OCI-LY1 (cell line): ENCODE data around the gene ABHD6.
A peak's percentile ranks its signal among the peaks of the same experiment; 100 is the strongest.

Source experiments
- H2AFZ ChIP-seq: fragments of 200-600 bp; sonication (generic), shearing (Covaris generic); 2 replicates; pipeline ENCODE4 v1.6.0; 2014; ENCODE audit warnings: antibody characterized with exemption, mild to moderate bottlenecking, low read length
- H3F3A ChIP-seq: fragments of 200-600 bp; sonication (generic), shearing (Covaris generic); 2 replicates; pipeline ENCODE4 v1.6.0; 2014; ENCODE audit warnings: mild to moderate bottlenecking, antibody characterized with exemption, low read length, moderate library complexity; ENCODE audit not compliant: insufficient read depth
- H3K27ac ChIP-seq: fragments of 200-600 bp; sonication (generic); 2 replicates; pipeline ENCODE4 v1.5.1; 2014; ENCODE audit warnings: low read length, mixed run types, mild to moderate bottlenecking, low read depth; ENCODE audit not compliant: poor library complexity, severe bottlenecking
- H3K27me3 ChIP-seq: fragments of 200-600 bp; sonication (generic); 2 replicates; pipeline ENCODE4 v1.6.0; 2014; ENCODE audit warnings: antibody characterized with exemption, mild to moderate bottlenecking, low read length, moderate library complexity; ENCODE audit not compliant: insufficient read depth
- H3K36me3 ChIP-seq: fragments of 200-600 bp; sonication (generic); 2 replicates; pipeline ENCODE4 v1.6.1; 2014; ENCODE audit warnings: mild to moderate bottlenecking, antibody characterized with exemption, low read length, moderate library complexity, mixed read lengths; ENCODE audit not compliant: insufficient read depth
- H3K4me1 ChIP-seq: fragments of 200-600 bp; sonication (generic); 2 replicates; pipeline ENCODE4 v1.5.1; 2014; ENCODE audit warnings: mild to moderate bottlenecking, low read length, moderate library complexity; ENCODE audit not compliant: insufficient read depth, severe bottlenecking
- H3K4me2 ChIP-seq: fragments of 200-600 bp; sonication (generic), shearing (Covaris generic); 2 replicates; pipeline ENCODE4 v1.6.1; 2014; ENCODE audit warnings: low read length
- H3K4me3 ChIP-seq: fragments of 200-600 bp; sonication (generic); 2 replicates; pipeline ENCODE4 v1.5.1; 2014; ENCODE audit warnings: low read length, low read depth, mild to moderate bottlenecking, mixed read lengths; ENCODE audit not compliant: poor library complexity, severe bottlenecking
- H3K79me2 ChIP-seq: fragments of 200-600 bp; shearing (Covaris generic); 2 replicates; pipeline ENCODE4 v1.6.1; 2016; ENCODE audit warnings: mixed run types, low read length, mixed read lengths; ENCODE audit not compliant: insufficient read depth
- H3K9ac ChIP-seq: fragments of 200-600 bp; sonication (generic), shearing (Covaris generic); 2 replicates; pipeline ENCODE4 v1.6.1; 2014; ENCODE audit warnings: mild to moderate bottlenecking, low read length, mixed read lengths
- H3K9me2 ChIP-seq: fragments of 200-600 bp; sonication (generic), shearing (Covaris generic); 2 replicates; pipeline ENCODE4 v1.6.1; 2014; ENCODE audit warnings: low read depth, mild to moderate bottlenecking, low read length, mixed read lengths
- H3K9me3 ChIP-seq: fragments of 200-600 bp; shearing (Covaris generic); 2 replicates; pipeline ENCODE4 v1.6.1; 2014; ENCODE audit warnings: low read length, mixed read lengths
- H4K20me1 ChIP-seq: fragments of 200-600 bp; sonication (generic), shearing (Covaris generic); 2 replicates; pipeline ENCODE4 v1.6.0; 2016; ENCODE audit warnings: mild to moderate bottlenecking, low read length; ENCODE audit not compliant: insufficient read depth
- CTCF ChIP-seq: fragments of 200-600 bp; sonication (generic), shearing (Covaris generic); IDR thresholded peaks from 2 replicates; pipeline ENCODE4 v1.5.1; 2017; ENCODE audit warnings: mild to moderate bottlenecking, antibody characterized with exemption, low read length, moderate library complexity, mixed read lengths
- EZH2 ChIP-seq: fragments of 200-600 bp; sonication (generic), shearing (Covaris generic); IDR thresholded peaks from 2 replicates; pipeline ENCODE4 v1.8.0; 2017; ENCODE audit warnings: borderline replicate concordance, mixed run types, mild to moderate bottlenecking, antibody characterized with exemption, low read length, moderate library complexity, mixed read lengths

Gene ABHD6

GRCh38 chr3:58246148-58247047 lies 8.8 kb downstream of the ABHD6 start:
- no peak overlapping the region for H3K4me3 ChIP-seq
- no peaks in the 10 kb centered on the region for H3K27me3 ChIP-seq
- no peak overlapping the region for H3K9ac ChIP-seq
- no peaks in the 10 kb centered on the region for H3F3A ChIP-seq
- H3K9me3 ChIP-seq: no peaks in the 10 kb centered on the region
- no peak overlapping the region for H2AFZ ChIP-seq
- H3K36me3 ChIP-seq: no peaks in the 10 kb centered on the region
- TF ChIP-seq CTCF (no peak), EZH2 (no peak)
- no peaks in the 10 kb centered on the region for H3K9me2 ChIP-seq
- H4K20me1 ChIP-seq: no peaks in the 10 kb centered on the region
- H3K4me1 ChIP-seq: peaks cover 10% of the 10 kb centered on the region
- no peaks in the 10 kb centered on the region for H3K79me2 ChIP-seq
- H3K27ac ChIP-seq: no peak overlapping the region
- H3K4me2 ChIP-seq: no peak overlapping the region

DNA sequence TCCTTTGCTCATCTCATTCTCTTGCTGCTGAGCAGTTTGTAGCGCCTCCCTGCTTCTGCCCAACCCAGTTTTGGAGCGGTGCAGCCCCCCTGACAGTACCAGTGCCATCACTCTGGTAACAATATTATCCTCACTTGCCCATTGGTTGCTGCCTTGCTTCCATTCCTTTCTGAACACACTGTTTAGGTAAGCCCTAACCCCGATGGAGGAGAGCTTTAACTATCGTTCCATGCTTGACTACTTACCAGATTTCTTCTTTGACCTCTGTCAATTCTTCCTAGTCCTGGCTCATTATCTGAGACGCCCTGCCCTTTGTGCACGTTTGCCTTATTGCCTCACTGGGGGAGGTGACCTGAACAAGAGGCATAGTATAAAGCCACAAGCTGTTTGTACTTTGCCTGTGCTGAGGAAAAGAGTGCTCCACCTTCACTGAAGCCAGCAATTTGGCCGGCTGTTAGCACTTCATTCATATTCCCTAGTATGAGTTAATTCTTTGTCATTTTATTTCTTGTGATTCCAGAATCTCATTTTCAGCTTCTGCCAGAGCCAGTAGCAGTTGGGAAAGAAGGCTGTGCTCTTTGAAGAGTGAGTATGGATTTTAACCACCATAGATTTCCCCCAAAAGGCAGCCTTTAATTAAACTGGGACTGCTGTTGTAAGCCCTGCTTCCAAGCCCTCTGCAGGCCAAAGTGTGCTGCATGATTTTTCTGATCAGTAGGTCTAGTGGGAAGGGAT lies 11.9 kb downstream of the ABHD6 start:
- H3K4me3 ChIP-seq: no peak overlapping the region
- H3F3A ChIP-seq: no peaks in the 10 kb centered on the region
- H3K9ac ChIP-seq: no peak overlapping the region
- H3K4me1 ChIP-seq: peaks cover 10% of the 10 kb centered on the region
- no peak overlapping the region for H3K27ac ChIP-seq
- no peaks in the 10 kb centered on the region for H3K9me3 ChIP-seq
- H3K79me2 ChIP-seq: no peaks in the 10 kb centered on the region
- no peaks in the 10 kb centered on the region for H3K9me2 ChIP-seq
- 0 out of 2 replicates have a peak, but pooled peaks have one; percentile 8 for TF ChIP-seq CTCF
- no peak for TF ChIP-seq EZH2
- H3K36me3 ChIP-seq: no peaks in the 10 kb centered on the region
- no peaks in the 10 kb centered on the region for H4K20me1 ChIP-seq
- H2AFZ ChIP-seq: no peak overlapping the region
- no peak overlapping the region; the same call in 1 of the 2 replicates for H3K4me2 ChIP-seq
- H3K27me3 ChIP-seq: no peaks in the 10 kb centered on the region

DNA sequence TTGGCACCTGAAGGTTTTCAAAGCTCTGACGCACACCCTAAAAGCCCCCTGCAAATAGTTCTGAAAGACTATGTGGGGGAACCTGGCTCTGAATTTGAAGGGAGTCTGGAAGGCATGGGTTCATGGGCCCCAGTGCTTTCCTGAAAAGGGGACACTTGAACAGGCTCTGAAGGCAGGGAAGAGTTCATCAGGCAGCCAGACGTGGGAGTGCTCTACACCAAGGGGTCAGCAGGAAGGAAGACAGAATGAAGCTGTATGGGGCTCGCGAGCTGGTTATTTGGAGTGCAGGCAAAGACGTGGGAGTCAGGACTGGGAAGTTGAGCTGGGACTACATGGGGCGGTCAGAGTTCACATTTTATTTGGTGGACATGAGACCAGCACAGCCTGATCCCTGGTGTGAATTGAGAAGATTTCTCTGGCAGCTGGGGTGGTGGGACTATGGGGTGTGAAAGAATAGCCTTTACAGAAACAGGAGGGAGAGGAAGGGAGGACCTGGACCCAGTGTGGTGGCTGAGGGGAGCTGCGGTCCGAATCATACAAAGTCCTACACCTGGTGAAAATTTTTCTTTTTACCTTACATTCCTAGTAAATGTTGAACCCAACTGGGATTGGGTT lies 12.6 kb downstream of the ABHD6 start:
- no peaks in the 10 kb centered on the region for H4K20me1 ChIP-seq
- H3K27ac ChIP-seq: no peak overlapping the region
- H3K9me3 ChIP-seq: no peaks in the 10 kb centered on the region
- TF ChIP-seq CTCF: no peak
- no peak for TF ChIP-seq EZH2
- H3K9me2 ChIP-seq: no peaks in the 10 kb centered on the region
- no peaks in the 10 kb centered on the region for H3K79me2 ChIP-seq
- H3K4me1 ChIP-seq: peaks cover 10% of the 10 kb centered on the region
- no peak overlapping the region for H3K4me3 ChIP-seq
- H3K4me2 ChIP-seq: no peak overlapping the region
- no peaks in the 10 kb centered on the region for H3K27me3 ChIP-seq
- H3F3A ChIP-seq: no peaks in the 10 kb centered on the region
- H3K9ac ChIP-seq: no peak overlapping the region
- no peak overlapping the region for H2AFZ ChIP-seq
- no peaks in the 10 kb centered on the region for H3K36me3 ChIP-seq
